ENCODE measurements around the gene CFAP299. TPM values are rescaled to one million over a fixed set of nuclear protein-coding genes. Genes with fewer than 3 reads are reported as not detected.

Gene CFAP299
- total RNA-seq, 2 donors from 2014 or later: not detected

- ATAC-seq (ENCODE audit: insufficient number of reproducible peaks, low FRiP score, low read depth): no peak
- Histone ChIP-seq H3K27me3 (replicated peaks; ENCODE audit: insufficient read depth) (no peaks in the 10 kb centered on the region), H3K36me3 (no peaks in the 10 kb centered on the region), H3K9me3 (no peaks in the 10 kb centered on the region), H3K4me1 (ENCODE audit: control insufficient read depth in 1 of 2, low read depth in 2 of 2) (no peaks in the 10 kb centered on the region), H3K27ac (no peak overlapping the region), H3K4me3 (no peak overlapping the region)
- TF ChIP-seq CTCF (IDR thresholded peaks at IDR 0.05): no peak
- DNase-seq (ENCODE audit: low spot score): no peak
Measured at GRCh38 chr4:80709082-80709869, 373.7 kb downstream of the CFAP299 start.

- Histone ChIP-seq H3K4me3 (no peak overlapping the region), H3K36me3 (no peaks in the 10 kb centered on the region), H3K4me1 (ENCODE audit: control insufficient read depth in 1 of 2, low read depth in 2 of 2) (no peaks in the 10 kb centered on the region), H3K27ac (no peak overlapping the region), H3K9me3 (no peaks in the 10 kb centered on the region), H3K27me3 (replicated peaks; ENCODE audit: insufficient read depth) (no peaks in the 10 kb centered on the region)
- no peak for DNase-seq (ENCODE audit: low spot score)
- no peak for TF ChIP-seq CTCF (IDR thresholded peaks at IDR 0.05)
- no peak for ATAC-seq (ENCODE audit: insufficient number of reproducible peaks, low FRiP score, low read depth)
Measured at GRCh38 chr4:80710748-80711451, 375.4 kb downstream of the CFAP299 start.

GRCh38 chr4:80711956-80712355 lies 376.4 kb downstream of the CFAP299 start:
- Histone ChIP-seq H3K27me3 (replicated peaks; ENCODE audit: insufficient read depth) (no peaks in the 10 kb centered on the region), H3K9me3 (no peaks in the 10 kb centered on the region), H3K4me1 (ENCODE audit: control insufficient read depth in 1 of 2, low read depth in 2 of 2) (no peaks in the 10 kb centered on the region), H3K4me3 (no peak overlapping the region), H3K36me3 (no peaks in the 10 kb centered on the region), H3K27ac (no peak overlapping the region)
- no peak for DNase-seq (ENCODE audit: low spot score)
- no peak for TF ChIP-seq CTCF (IDR thresholded peaks at IDR 0.05)
- no peak for ATAC-seq (ENCODE audit: insufficient number of reproducible peaks, low FRiP score, low read depth)

GRCh38 chr4:80713409-80713808 lies 377.9 kb downstream of the CFAP299 start:
- no peak for DNase-seq (ENCODE audit: low spot score)
- H3K4me3 ChIP-seq: no peak overlapping the region
- no peaks in the 10 kb centered on the region for H3K36me3 ChIP-seq
- no peaks in the 10 kb centered on the region for H3K9me3 ChIP-seq
- no peak overlapping the region for H3K27ac ChIP-seq
- no peak for TF ChIP-seq CTCF (IDR thresholded peaks at IDR 0.05)
- no peaks in the 10 kb centered on the region for H3K27me3 ChIP-seq (replicated peaks; ENCODE audit: insufficient read depth)
- ATAC-seq (ENCODE audit: insufficient number of reproducible peaks, low FRiP score, low read depth): no peak
- H3K4me1 ChIP-seq (ENCODE audit: control insufficient read depth in 1 of 2, low read depth in 2 of 2): no peaks in the 10 kb centered on the region

- Histone ChIP-seq H3K36me3 (no peaks in the 10 kb centered on the region), H3K9me3 (peaks cover 5% of the 10 kb centered on the region), H3K4me1 (ENCODE audit: control insufficient read depth in 1 of 2, low read depth in 2 of 2) (no peaks in the 10 kb centered on the region), H3K27me3 (replicated peaks; ENCODE audit: insufficient read depth) (no peaks in the 10 kb centered on the region), H3K4me3 (no peak overlapping the region), H3K27ac (no peak overlapping the region)
- no peak for TF ChIP-seq CTCF (IDR thresholded peaks at IDR 0.05)
- no peak for ATAC-seq (ENCODE audit: insufficient number of reproducible peaks, low FRiP score, low read depth)
- no peak for DNase-seq (ENCODE audit: low spot score)
Measured at GRCh38 chr4:80717204-80717603, 381.7 kb downstream of the CFAP299 start.
